ACHN (cell line): ENCODE measurements around the gene LAMTOR2.
"Not testable (repeated sequence)": the region's sequence is repeated elsewhere in the genome, so short reads cannot be mapped to it uniquely, and the experiment has no call there.

ENCODE experiments used
- DNase-seq: peaks from one replicate; pipeline ENCODE4 v3.0.0-alpha.2; 2015
- in situ Hi-C: cut with HindIII; loops from 2 replicates; pipeline ENCODE4 v1.10.0; 2017; ENCODE audit warnings: low sequenced_read_pairs, low pct_ligation_motif_present, low pct_unique_long_range_greater_than_20kb

LAMTOR2 gene

GRCh38 chr1:156050376-156050775 is 4.2 kb upstream of the LAMTOR2 start:
- in situ Hi-C loops: no loop called here
- no peak for DNase-seq

GRCh38 chr1:156051011-156051725 is 3.4 kb upstream of the LAMTOR2 start:
- DNase-seq: no peak
- in situ Hi-C loops: no loop called here

DNA sequence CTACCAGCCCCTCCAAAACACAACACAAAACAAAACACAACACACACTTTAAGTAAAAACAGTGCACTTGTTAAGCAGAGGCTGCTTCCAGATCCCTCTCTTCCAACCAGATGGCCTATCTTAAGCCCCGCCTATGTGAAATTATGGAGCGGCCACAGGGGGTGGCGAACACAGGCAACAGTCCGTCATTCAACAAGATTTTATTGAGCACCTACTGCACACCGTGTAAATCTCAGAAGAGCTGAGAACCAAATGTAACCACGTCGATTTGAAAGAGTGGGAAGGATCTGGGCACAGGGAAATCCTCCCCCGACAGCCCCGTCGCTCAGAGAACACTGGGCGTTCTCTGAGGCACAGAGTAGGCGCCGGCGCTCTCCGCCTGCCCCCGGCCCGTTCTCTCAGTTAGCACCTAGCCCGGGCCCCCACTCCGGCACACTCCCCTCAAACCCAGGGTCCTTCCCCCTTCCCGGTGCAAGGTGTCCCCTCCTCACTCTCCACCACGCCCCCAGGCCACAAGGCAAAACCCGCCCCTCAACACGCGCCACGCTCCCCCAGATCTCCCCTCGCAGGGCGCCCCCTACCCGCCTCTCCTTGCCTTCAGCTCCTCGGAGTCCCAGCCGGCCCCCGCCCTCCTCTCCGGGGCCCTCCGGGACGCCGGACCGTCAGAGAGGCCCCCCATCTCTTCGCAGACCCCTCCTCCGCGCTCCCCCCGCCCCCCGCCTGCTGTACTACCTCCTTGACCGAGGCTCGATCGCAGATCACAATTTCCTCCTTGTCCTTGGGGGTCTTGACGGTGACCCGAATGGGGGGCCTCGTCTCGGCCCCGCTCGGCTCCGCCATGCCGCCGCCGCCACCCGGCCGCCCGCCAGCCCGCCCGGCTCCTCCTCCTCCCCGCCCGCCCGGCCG is 1.5 kb upstream of the LAMTOR2 start:
- in situ Hi-C loops: no loop called here
- DNase-seq: peak; percentile 77

DNA sequence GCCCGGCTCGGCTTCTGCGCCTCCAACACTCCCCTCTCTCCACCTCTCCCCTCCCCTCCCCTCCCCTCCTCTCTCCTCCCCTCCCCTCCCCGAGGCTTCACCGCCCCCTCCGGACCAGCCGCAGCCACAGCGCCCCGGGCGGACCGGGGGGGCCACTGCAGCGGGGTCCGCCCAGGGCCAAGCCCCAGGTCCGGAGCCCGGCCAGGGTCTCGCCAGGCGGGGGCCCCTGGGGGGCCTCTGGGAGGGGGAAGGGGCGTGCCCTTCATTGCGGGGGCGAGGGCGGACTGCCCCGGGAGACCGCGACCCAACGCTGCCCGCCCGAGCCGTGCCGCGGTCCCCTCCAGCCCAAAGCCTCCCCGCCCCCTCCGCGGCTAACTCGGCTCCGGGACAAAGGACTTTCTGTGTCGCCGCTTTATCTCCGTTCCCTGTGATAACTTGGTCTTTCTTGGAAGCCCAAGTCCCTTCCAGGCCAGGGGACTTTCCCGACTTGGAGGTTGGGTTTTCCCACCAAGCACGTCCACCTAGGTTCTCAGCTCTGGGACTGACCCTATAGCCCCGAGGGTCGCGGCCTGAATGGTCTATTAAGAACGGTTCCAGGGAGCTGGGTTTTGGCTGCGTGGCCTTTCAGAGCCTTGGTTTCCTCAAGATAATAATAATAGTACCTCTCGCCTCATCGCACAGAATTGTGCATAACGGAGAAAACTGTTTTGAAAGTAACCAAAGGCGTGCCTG is 648 bp upstream of the LAMTOR2 start, which contains the start of gene UBQLN4:
Gene UBQLN4 (minus strand): TSS at position 31 of the 732 bp plus-strand sequence. CDS start 97 bp downstream, outside the sequence.
- peak; percentile 88 for DNase-seq
- in situ Hi-C loops: no loop called here

- in situ Hi-C loops: no loop called here
- no peak for DNase-seq
Measured at GRCh38 chr1:156055281-156056048, 883 bp downstream of the LAMTOR2 start.

- in situ Hi-C loops: no loop called here
- no peak for DNase-seq
Measured at GRCh38 chr1:156056326-156056849, 1.8 kb downstream of the LAMTOR2 start.

- in situ Hi-C loops: no loop called here
- no peak for DNase-seq
Measured at GRCh38 chr1:156060937-156061636, 6.5 kb downstream of the LAMTOR2 start, which contains the start of gene RAB25. TSS of gene RAB25 (plus strand) at chr1:156061160. CDS start at chr1:156061401, 241 bp downstream.

DNA sequence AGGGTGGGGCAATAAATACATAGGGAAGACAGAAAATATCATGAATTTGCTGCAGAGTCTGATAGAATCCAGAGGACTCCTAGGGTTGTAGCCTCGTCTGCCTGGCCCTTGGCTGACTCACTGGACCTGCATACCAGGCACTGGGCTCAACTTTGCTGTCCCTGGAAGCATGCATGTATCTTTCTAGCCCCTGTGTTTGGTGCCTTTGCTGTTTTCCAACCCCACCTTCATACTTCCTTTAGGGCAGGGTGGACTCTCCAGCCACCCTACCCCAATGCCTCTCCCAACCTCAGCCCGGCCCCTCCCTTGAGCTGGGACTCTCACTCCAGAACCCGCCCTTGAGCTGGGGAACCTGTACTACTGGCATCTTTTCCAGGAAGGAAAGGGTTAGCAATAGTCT is 7.6 kb downstream of the LAMTOR2 start:
- in situ Hi-C loops: no loop called here

DNA sequence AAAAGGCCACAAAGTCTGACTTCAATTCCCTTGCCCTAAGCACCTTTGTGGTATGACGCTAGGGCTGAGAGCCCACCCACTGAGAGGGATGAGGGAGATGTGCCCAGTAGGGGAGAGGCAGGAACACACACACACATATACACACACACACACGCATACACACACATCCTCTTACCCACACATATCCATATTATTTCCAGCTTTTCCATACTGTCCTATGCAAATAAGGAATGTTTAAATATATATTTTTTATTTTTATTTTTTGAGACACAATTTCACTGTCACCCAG is 9.4 kb downstream of the LAMTOR2 start:
- no peak for DNase-seq
- in situ Hi-C loops: no loop called here

More for the DNA sequence above, 7.6 kb downstream of the LAMTOR2 start:
- no peak for DNase-seq

DNA sequence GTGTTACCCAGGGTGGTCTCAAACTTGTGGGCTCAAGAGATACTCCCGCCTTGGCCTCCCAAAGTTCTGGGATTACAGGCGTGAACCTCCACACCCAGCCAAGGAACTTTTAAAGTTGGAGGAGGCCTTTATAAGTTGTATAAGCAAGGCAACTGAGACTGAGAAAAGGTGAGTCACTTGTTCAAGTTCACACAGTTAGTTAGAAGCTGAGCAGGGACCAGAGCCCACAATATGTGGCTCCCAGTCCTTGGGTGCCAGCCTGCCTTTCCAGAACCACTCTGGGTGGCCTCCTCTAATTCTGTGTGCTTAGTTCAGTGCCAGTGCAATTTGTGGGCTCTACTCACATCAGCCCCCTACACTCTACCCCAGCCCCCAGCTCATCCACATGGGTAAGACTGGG is 10.0 kb downstream of the LAMTOR2 start:
- in situ Hi-C loops: no loop called here
- no peak for DNase-seq

- DNase-seq: no peak
- in situ Hi-C loops: no loop called here
Measured at GRCh38 chr1:156065212-156065611, 10.6 kb downstream of the LAMTOR2 start.

- in situ Hi-C loops: no loop called here
- DNase-seq: no peak
Measured at GRCh38 chr1:156065871-156066270, 11.3 kb downstream of the LAMTOR2 start.

DNA sequence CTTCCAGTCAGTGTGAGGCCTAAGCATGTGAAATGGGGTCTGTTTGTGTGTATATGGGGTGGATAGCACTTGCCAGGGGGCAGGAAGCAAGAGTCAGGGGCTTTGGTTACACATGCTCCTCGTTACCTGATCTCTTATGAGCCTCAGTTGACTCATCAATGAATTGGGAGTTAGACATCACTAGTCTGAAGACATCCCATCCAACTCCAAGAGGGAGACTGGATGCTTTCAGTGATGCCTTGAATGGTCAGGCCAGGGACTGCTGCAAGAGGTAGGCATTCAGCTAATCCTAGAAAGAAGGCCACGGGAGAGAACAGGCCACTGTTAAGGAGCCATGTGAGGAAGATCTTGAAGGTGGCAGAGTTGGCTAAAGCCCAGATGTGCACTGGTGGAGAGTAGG is 12.7 kb downstream of the LAMTOR2 start:
- no peak for DNase-seq
- in situ Hi-C loops: no loop called here

GRCh38 chr1:156069490-156070455 is 15.2 kb downstream of the LAMTOR2 start:
- in situ Hi-C loops: no loop called here
- no peak for DNase-seq

- in situ Hi-C loops: no loop called here
- no peak for DNase-seq
Measured at GRCh38 chr1:156070548-156070947, 16.0 kb downstream of the LAMTOR2 start.

DNA sequence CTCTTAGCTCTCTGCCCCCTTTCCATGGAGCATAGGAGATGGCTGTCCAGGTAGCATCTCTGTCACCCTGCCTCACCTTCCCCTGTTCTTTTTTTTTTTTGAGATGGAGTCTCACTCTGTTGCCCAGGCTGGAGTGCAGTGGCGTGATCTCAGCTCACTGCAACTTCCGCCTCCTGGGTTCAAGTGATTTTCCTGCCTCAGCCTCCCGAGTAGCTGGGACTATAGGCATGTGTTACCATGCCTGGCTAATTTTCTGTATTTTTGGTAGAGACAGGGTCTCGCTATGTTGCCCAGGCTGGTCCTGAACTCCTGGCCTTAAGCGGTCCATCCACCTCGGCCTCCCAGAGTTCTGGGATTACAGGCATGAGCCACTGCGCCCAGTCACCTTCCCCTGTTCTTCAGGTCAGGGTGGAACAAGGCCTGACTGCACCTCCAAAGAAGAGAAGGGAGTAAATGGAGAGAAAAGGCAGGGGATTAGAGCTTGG is 16.8 kb downstream of the LAMTOR2 start:
- DNase-seq, in situ Hi-C loops: not testable (repeated sequence)
